Stimulated activated CD4-positive, alpha-beta T cell treated with anti-CD3 and anti-CD28 coated beads, TNF-alpha, amount 100 ng/mL, for 1 hour (primary cell): ENCODE data around the gene ARAP1.

Experiments used
- DNase-seq, 3 donors: peaks; one replicate each; pipeline ENCODE4 v3.0.0-alpha.2; 2020; ENCODE audit warnings: low read depth in 3 of 3, low spot score in 1 of 3

Gene ARAP1

DNA sequence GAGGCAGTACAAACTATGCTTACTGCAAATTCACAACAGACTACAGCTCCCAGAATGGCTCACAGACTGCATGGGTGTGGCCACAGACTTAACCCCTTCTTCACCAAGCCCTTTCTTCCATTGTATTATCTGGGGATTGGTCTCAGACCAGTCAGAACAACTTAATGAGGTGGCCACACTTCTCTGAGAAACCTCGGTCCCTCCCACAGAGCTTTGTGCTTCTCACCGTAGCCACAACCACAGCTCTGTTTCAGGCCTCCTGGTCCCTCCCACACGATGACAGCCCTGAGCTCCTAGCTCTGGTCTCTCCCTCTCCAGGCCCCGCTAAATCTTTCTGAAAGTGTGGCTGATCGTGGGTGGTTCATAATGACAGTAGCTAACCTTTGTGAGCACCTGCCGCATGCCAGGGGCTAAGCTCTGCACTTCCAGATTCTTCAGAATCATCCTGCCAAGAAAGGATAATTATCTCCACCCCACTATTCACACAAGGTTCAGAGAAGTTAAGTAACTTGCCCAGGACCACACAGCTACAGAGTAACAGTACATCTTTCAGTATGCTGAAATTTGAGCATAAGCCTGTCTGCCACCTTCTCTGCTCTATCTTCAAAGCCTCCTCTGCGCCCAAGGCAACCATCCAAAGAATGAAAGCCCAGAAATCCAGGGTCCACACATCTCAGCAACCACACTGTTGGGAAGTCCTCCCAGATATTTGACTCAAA, 83.4 kb downstream of the ARAP1 start:
- DNase-seq = no peak

DNA sequence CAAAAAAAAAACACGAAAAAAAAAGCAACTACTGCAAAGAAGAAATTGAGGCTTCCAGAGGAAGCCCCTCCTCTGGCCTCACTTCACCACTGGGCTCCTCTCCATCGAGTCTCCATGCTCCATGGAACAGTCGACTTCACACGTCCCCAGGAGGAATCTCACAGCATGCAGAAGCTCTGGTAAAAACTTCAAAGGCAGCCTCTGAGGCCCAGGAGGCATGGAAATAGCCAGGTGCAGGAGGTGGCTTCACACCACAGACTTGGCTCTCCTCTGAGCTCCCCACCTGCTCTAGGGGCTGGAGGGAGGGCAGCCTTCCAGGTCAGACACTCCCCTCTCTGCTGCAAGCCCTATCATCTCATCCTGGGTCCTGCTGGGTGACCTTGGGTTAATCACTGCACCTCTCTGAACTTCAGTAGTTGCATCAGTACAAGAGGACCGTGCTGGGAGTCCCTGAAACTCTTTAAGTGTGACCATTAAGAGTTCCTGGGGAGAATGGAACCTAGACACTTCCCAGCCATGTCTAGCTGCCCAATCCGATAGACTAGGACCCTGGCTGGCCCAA, 86.2 kb downstream of the ARAP1 start:
- no peak for DNase-seq

DNA sequence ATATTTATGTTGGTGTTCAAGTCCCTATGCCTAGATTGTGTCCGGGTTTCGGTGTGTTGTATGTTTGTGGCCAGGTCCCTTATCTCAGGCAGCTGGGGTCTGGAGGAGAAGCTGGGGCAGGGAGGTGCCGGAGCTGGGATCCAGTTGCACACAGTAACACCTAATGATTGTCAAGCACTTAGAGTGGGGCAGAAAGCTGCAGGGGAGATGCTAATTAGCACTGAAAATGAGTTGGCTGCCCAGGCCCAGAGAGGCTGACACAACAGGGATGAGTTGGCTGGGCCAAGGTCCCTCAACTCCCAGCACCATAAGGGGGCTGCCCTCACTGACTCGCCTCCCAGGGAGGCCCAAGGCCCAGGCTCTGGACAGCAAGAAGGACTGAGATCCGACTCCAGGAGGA, 90.2 kb downstream of the ARAP1 start:
- no peak for DNase-seq

DNA sequence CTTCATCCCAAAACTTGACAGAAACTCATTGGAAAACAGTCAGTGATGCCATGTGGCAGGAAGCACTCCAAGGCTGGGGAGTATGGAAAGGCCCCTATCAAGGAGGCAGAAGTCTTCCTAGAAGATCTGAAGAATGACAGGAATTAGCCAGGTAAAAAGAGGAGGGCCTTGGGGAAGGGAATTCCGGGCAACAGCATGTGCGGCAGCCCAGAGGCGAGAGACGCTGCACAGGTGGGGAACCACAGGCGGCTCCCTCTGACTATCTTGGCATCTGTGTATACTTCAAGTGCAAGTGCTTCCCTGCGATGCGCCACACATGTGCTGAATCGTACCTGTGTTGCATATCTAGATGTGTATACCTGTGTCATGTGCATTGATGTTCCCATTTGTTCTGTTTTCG, 90.7 kb downstream of the ARAP1 start:
- no peak for DNase-seq

DNA sequence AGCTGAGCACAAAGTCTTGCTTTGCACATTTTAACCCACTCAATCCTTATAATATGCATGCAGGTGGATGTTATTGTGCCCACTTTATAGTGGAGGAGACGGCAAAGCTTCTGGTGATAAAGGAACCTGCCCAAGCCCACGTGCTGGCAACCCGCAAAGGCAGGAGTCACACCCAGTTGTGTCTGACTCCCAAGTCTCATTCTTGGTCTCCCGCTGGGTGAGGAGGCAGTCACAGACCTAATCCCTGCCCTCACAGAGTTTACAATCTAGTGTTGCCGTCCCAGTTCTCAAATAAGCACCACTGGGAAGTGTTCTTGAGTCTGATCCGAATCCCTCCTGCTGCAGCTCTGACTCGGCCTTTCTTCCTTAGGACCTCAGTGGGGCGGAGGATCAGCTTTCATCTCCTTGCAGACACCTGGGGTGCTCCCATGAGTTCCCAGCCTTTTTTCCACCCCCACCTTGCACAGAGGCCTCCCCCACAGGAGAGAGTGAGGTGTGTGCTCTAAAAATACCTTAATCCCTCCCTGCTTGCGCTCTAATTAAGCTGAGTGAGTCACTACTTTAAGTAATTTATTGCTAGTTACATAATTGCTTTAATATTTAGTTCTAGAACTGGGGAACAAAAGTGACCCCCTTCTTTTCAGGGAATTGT, 93.1 kb downstream of the ARAP1 start:
- no peak for DNase-seq

DNA sequence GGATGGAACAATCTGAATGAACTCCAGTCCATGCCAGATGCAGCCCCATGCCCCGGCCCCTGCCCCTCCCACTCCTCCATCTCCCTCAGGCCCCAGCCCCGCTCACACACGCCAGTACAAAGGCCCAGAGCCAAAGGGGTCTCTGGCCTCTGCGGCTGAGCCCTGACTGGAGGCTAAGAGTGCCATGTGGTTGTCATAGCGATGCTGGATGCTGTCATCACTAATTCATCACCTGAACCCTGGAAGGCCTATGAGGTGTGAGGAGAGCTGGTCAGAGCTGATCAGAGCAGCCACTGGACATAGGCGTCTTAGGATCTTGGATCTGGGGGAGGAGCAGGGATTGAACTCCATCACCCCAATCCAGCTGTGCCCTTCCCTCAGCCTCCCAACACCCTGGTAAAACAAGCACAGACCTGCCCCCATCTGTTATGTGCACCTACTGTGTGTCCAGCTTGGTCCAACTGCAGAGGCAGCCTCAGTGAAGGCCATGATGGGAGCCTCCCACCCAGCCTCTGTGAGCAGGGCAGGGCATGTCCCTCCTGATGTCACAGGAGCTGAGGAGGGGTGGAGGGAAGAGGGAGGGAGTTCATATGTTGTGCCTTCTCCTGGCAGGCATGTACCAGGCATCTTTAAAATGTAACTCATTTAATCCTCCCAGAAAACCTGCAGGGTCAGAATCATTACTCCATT, 94.7 kb downstream of the ARAP1 start:
- DNase-seq = no peak

DNA sequence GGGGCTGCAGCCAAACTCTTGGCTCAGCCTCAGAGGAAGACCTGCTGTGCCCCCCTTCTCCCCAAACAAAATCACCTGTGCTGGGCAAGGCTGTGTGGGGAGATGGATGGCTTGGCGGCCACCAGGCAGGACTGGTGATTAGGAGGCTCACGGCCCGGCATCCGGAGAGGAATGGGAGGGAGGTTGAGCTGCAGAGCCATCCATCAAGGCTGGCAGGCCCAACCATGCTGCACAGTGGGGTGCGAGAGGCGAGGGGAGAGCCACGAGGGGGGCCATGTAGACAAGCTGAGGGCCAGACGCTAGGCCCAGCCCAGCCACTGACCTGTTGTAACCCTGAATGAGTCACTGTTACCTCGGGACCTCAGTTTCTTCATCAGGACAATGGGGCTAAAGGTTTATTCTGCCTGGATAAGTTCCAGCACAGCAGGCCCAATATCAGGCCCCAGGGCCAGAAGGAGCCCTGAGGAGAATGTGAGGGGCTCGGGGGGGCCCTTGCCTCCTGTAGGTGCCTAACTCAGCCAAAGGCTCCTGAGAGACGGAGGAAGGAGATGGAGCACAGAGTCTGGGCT, 96.2 kb downstream of the ARAP1 start:
- DNase-seq = no peak

DNA sequence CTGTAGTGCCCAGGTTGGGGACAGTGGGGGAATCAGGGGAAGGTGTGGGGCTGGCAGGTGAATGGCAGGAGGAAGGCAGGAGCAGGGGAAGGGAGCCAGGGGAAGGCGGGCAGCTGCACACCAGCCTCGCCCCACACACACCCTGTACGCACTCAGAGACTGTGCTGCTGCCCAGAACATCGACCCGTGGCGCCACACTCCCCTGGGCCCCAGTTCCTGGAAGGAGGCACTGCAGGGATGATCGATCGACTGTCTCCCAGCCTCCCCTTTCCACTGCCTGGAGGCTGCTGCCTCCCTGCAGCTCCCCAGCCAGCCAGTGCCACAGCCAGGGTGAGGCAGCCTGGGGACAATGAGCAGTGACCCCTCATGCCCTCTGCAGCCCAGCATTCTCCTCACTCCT, 97.2 kb downstream of the ARAP1 start:
- no peak for DNase-seq

DNA sequence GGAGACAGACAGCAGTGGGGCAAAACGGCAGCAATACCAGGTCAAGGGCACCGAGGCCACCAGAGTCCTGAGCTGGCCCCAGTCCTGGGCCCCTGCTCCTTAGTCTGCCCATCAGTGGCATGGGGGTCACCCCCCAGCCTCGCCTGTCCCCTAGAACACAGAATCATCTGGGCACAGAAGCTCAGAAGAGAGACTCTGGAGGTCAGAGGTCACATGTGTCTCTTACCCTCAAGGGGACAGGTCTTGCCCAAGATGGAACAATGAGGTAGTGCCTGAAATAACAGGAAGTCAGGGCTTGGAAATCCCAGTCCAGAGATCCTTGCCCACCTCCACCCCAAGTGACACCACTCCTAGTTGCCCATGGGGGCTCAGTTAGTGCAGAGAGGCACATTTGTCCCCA, 98.6 kb downstream of the ARAP1 start:
- DNase-seq = no peak

DNA sequence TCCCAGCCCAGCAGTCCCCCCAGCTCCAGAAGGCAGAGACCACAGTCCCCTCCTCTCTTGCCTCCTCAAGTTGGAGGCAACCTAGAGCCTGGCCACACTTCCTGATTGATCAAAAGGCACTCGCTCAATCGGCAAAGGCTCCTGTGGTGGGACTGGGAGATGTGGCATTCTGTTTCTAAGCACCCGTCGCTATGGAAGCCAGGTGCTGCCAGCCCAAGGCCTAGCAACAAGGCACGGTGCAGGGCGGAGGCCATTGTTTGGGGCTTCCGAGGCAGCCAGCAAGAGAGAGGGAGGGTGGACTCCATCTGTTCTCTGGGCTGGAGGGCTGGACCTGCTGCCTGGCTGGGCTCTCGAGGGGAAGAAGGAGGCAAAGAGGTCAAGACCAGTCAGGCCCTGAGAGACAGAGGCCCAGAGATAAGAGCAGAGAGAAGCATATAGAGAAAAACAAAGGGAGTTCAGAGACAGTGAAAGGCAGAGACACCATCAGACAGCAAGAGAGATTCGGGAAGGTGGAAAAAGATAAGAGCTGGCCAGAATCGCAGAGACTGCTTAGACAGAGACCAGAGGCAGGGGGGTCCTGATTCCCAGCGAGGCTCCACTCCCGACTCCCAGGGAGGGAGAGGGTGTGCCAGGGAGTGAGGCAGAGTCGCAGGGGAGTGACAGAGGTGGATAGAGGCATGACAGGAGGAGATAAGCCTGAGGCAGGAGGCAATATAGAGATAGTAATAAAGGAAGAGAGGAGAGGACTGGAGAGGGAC, 99.2 kb downstream of the ARAP1 start:
- no peak for DNase-seq

DNA sequence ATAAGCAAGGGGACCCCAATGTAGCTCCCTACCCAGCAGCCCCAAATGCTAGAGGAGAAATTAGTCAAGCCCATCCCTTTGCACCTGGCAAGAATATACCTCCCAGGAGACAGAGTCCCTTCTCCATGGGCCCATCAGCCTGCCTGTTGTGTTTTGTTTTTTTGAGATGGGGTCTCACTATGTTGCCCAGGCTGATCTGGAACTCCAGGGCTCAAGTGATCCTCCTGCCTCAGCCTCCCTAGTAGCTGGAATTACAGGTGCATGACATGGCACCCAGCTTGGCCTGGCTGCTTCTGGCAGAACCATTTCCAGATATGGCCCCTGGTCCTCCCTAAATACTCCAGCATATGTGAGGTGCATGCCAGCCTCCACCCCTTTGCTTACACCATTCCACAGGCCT, 100.1 kb downstream of the ARAP1 start:
- DNase-seq = no peak

DNA sequence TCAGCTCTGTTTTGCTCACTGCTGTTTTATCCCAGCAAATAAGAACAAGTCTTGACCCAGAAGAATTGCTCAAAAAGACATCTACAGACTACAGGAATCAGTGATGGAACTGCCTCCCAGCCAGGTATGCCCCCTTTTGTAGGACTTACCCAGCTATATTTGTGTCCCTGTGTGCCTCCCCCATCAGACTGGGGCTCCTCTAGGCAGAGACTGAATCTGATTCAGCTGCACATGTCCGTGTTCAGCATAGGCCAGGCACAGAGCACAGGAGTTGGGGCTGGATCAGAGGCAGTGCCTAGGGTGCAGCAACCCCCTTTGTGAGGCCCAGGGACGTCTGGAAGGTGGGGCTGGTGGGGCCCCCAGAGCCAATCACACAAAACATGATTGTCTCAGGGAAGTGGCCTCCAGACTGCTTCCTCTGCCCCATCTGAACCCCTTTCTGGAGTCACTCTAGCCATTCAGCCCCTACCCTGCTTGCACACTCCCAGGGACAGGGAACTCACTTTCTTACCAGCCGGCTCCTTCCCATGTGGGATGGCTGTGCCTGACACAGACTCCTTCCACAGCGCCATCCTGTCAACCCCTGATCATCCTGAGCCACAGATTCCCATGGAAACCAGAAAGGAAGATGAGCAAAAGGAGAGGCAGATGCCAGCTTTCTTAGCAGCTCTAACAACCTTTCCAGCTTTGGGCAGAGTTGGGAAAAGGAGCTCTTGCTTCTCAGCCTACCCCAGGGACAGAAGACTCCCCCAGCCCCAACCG, 102.8 kb downstream of the ARAP1 start:
- DNase-seq = no peak

DNA sequence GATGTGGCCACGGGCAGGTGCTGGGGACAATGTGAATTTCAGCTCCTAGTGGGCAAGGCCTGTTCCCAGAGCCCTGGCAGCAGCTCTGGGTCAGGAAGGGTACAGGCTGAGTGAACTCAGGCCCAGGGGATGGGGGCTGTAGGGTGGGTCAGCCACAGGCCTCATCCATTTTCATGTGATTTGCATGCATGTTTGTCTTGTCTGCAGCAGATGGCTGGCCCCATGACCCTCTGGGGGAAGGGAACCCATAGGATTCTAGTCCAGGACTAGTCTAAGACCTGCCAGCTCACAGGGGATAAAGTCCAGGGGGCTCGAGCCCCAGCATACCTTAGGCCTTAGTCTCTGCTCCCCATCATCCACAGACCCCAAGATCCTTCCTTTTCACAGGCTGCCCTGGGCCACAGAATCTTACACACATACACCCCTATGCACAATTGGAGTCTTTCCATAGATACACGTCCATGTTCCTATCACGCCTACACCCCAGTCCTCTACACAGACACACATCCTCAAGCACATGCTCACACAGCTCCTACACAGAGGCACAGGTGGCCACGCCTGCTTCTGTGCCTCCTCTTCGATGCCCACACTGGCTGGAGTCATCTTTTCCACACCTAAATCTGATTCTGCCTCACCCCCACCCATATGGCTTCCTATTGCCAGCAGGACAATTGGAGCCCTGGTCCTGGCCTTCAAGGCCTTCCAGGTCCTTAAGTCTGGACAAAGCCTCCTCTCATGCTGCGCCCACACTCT, 103.6 kb downstream of the ARAP1 start:
- no peak for DNase-seq

DNA sequence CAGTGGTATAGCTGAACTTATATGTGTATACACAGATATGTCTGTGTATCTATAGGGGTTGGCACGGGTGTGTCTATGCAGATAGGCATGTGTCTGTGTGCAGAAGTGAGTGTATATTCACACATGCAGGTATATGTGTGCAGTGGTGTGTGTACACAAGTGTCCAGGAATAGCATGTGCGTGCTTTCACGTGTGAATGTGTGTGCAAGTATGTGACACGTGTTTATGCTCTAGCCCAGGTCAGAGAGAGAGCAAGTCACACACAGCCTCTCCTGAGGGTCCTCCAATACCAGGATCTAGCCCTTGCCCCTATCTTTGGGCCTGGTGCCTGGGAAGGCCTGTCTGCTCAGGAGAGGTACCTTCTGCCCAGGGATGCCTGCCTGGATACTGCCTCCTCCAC, 104.3 kb downstream of the ARAP1 start:
- DNase-seq = no peak

DNA sequence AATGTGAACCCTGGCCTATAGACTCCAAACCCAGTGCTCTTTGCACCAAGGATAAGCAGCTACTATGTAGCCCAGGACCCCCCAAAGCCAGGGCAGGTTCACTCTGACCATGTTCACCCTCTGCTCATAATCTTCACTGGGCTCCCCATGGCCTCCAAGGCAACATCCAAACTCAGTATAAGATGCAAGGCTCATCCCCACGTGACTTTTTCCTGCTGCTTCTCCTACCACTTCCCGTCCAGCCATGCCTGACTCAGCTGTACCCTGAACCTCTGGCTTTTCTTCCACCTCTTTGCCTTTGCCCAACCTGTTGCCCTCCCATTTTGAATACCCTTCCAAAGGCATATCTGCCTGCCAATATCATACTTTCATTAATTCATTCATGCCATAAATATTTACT, 105.7 kb downstream of the ARAP1 start:
- no peak for DNase-seq

DNA sequence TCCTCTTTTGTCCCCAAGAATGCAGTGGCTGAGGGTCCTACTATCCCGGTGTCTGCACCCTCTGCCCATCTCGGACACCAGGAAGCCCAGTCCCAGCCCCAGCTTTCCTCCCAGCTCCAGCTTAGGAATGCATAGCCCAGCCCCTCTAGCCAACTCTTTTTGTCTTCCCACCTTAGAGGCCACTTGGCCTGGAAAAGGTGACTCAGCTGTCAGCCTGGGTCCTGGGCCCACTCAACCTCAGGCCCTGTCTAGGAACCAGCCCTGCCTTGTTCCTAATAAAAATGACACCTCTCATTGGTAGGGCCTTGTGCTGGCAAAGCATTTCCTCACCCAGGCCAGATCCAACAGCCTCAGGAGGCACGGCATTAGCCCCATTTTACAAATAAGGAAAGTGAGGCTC, 106.2 kb downstream of the ARAP1 start:
- DNase-seq = no peak

DNA sequence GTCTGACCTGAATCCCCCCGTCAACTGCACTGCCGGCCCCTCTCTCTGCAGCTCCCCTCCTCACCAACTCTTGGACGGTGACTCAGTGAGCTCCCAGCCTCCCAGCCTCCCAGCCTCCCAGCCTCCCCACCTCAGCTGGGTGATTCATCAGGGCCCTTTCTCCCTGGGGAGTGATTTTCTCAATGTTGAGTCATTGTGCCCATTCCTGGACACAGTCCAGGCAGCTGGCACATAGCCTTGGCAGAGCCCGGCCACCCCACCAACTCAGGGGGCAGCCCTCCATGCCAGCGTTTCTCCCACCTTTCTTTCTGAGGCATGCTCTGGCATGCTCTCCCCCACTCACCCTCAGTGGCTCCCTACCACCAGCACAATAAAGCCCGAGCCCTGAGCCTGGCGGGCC, 108.7 kb downstream of the ARAP1 start:
- no peak for DNase-seq

DNA sequence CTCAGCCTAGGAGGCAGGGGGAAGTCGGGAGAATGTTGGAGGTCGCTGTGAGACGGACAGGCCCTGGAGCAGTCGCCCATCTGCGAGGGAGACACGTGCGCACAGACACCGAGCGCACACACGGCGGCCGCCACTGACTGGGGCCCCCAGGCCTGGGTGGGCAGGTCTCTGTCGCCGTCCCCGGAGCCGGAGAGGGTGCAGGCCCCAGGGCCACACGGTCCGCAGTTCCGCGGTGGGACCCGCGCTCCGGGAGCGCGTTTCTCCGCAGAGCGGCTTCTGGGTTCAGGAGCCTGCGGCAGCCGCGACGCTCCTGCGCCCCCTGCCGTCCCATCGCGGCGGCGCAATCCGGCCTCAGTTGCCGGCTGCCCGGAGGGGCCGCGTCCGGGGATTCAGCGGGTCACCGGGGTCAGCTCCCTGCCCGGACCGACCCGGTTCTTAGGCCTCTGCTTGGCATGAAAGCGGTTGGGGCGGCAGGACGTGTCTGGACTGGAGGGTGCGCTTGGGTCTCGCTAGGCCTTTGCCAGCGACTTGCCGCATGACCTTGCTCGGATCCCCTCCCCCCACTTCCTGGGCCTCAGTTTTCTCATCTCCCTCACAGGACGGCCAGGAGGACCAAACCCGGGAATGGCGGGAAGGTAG, 109.2 kb downstream of the ARAP1 start:
- DNase-seq = peak; percentile 6 to 58 (median 30)
